Transverse colon (tissue), 4 donors: ENCODE data around the gene NAP1L4. TPM values are rescaled to one million over a fixed set of nuclear protein-coding genes. Genes with fewer than 3 reads are reported as not detected.
"Not testable (repeated sequence)": the region's sequence is repeated elsewhere in the genome, so short reads cannot be mapped to it uniquely, and the experiment has no call there.

ENCODE experiments used
- DNase-seq: peaks from one replicate; pipeline ENCODE4 v3.0.0-alpha.2; 2019
- H3K27ac ChIP-seq, 4 donors: fragments of 200-600 bp; sonication (generic); 2 replicates each; pipeline ENCODE4 v1.5.1; 2016 to 2018; ENCODE audit warnings: inconsistent platforms in 4 of 4
- H3K27me3 ChIP-seq: fragments of 200-600 bp; sonication (generic); 2 replicates; pipeline ENCODE4 v1.5.1; 2017; ENCODE audit warnings: inconsistent platforms
- H3K36me3 ChIP-seq, 4 donors: fragments of 200-600 bp; sonication (generic); 2 replicates each; pipeline ENCODE4 v1.5.1; 2017 to 2019; ENCODE audit warnings: inconsistent platforms in 4 of 4
- H3K4me1 ChIP-seq, 4 donors: fragments of 200-600 bp; sonication (generic); 2 replicates each; pipeline ENCODE4 v1.5.1; 2017 to 2020; ENCODE audit warnings: inconsistent platforms in 4 of 4
- H3K4me3 ChIP-seq, 4 donors: fragments of 200-600 bp; sonication (generic); 1 replicate in 1 of 4; 2 replicates in 3 of 4; pipeline versions ENCODE4 v1.5.1 to v1.6.1; 2017 to 2019; ENCODE audit warnings: inconsistent platforms in 4 of 4
- H3K9me3 ChIP-seq, 2 donors: fragments of 200-600 bp; sonication (generic); 2 replicates each; pipeline ENCODE4 v1.5.1; 2017 to 2019; ENCODE audit warnings: inconsistent platforms in 2 of 2
- EP300 ChIP-seq: sonication (generic); formaldehyde crosslinking; IDR thresholded peaks from one replicate; pipeline ENCODE4 v1.6.1; 2017; ENCODE audit warnings: antibody characterized with exemption, low read depth
- POLR2A ChIP-seq: fragments of 450-650 bp; IDR thresholded peaks from one replicate; pipeline ENCODE4 v1.6.1; 2016; ENCODE audit warnings: antibody characterized with exemption, mild to moderate bottlenecking, moderate library complexity
- POLR2AphosphoS5 ChIP-seq, 3 donors: sonication (generic); formaldehyde crosslinking; IDR thresholded peaks; one replicate each; pipeline ENCODE4 v1.6.1; 2016; ENCODE audit warnings: antibody characterized with exemption in 3 of 3
- WGBS, 2 donors: methylation state at CpG; one replicate each; pipeline ENCODE4 v1.1.5; 2018; ENCODE audit warnings: low coverage in 1 of 2; 5-methylcytosine and 5-hydroxymethylcytosine counted together
- in situ Hi-C, 4 donors: fragments of 200-750 bp; cut with MboI; loops; one replicate each; pipeline versions ENCODE4 v1.15.0 to v1.15.1; 2017; ENCODE audit warnings: low sequenced_read_pairs in 3 of 4, low pct_ligation_motif_present in 1 of 4, low pct_unique_long_range_greater_than_20kb in 1 of 4
- intact Hi-C: fragments of 100-400 bp; cut with DNase I; formaldehyde crosslinking; loops from one replicate; pipeline ENCODE4 v1.15.1; 2023; ENCODE audit warnings: low total_unique reads
- total RNA-seq, 4 donors: library from RNA; depleted of rRNA; stranded (reverse); fragments of >200 nt; gene quantifications; one replicate each; pipeline ENCODE4 v1.1.0, GENCODE V29; 2016
- TF ChIP-seq, protein P1 (sequence below), 5 experiments: fragments of 200-600 bp in 3 of 5; fragments of 450-650 bp in 2 of 5; sonication (generic) in 3 of 5; IDR thresholded peaks; 1 replicate in 2 of 5; 2 replicates in 3 of 5; pipeline ENCODE4 v1.5.1; 2016 to 2017; ENCODE audit warnings: antibody characterized with exemption in 5 of 5, inconsistent platforms in 3 of 5, mild to moderate bottlenecking in 2 of 5, moderate library complexity in 1 of 5

Gene NAP1L4
- total RNA-seq, 4 donors from 2014 or later = 63.6 to 140 (median 111) TPM

DNA sequence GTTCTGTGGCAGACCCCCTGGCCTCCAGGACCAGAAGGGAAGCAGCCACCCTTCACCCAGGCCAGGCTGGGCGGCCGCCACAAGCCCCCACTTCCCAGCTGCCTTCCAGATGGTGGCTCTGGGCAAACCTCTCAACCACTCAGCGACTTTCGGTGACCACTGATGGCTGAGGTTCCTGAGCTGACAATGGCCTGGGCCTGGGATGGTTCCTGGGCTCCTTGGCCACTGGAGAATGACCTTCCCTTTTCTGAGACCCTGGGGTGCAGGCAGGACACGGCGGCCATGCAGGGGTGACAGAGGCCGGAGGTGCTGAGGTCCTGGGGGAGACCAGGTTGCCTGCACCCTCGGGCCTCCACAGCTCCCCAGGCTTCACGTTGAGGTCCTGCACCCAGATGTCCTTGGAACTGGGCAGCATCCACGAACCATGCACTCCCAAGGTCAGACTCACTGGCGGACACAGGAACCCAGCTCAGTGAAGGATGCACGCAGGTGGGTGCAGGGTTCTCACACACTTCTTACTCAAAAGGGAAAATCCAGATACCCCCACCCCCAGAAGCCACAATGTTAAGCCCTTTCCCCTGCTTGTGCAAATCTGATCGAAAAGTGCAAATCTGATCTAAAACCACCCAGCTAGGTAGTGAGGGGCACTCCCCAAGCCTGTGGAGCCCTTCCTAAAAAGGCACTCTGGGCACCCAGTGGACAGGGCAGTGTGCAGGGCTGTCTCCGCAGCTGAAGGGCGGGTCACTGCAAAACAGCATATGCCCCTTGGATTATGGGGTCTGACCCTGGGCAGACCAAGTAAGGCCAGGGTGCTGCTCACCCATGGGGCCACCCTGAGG, 49.0 kb downstream of the NAP1L4 start:
- 77% methylated on average over 11 of the region's 15 CpGs; no CpG with 5 or more reads in 1 of the 2 donors for WGBS, 2 donors
- TF ChIP-seq POLR2A (no peak), POLR2AphosphoS5 (IDR thresholded peaks at IDR 0.05) (no peak), EP300 (no peak)
- TF ChIP-seq, protein P1, sequence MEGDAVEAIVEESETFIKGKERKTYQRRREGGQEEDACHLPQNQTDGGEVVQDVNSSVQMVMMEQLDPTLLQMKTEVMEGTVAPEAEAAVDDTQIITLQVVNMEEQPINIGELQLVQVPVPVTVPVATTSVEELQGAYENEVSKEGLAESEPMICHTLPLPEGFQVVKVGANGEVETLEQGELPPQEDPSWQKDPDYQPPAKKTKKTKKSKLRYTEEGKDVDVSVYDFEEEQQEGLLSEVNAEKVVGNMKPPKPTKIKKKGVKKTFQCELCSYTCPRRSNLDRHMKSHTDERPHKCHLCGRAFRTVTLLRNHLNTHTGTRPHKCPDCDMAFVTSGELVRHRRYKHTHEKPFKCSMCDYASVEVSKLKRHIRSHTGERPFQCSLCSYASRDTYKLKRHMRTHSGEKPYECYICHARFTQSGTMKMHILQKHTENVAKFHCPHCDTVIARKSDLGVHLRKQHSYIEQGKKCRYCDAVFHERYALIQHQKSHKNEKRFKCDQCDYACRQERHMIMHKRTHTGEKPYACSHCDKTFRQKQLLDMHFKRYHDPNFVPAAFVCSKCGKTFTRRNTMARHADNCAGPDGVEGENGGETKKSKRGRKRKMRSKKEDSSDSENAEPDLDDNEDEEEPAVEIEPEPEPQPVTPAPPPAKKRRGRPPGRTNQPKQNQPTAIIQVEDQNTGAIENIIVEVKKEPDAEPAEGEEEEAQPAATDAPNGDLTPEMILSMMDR (IDR thresholded peaks at IDR 0.05) = no peak
- no peaks in the 10 kb centered on the region for H3K27me3 ChIP-seq
- in situ Hi-C loops = no loop called here
- peak overlapping the region in 2 of 4 donors; percentile 6 to 74 for H3K27ac ChIP-seq
- intact Hi-C loops = no loop called here
- H3K4me3 ChIP-seq = no peak overlapping the region
- peaks cover 0 to 5% (median 0%) of the 10 kb centered on the region in 4 donors for H3K36me3 ChIP-seq
- peaks cover 15 to 48% (median 36%) of the 10 kb centered on the region in 4 donors for H3K4me1 ChIP-seq
- H3K9me3 ChIP-seq = no peaks in the 10 kb centered on the region
- DNase-seq = no peak

DNA sequence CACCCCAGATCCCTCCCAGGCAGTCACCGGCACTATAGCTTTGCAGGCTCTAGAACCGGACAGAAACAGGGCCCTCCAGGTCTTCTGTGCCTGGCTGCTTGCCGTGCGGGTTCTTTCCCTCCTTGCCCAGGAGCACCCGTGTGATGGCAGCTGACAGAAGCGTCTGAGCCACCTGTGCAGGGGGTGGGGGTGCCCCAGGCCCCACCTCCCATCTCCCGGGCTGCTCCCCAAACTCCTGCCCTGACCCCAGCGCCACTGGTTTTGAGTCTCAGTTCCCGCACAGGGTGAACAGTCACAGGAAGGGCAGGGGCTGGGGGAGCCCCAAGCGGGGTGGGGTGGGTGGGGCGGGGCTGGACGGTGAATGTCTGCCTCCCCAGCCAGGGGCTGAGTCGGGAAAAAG, 49.7 kb downstream of the NAP1L4 start:
- H3K27ac ChIP-seq = no peak overlapping the region
- intact Hi-C loops = no loop called here

DNA sequence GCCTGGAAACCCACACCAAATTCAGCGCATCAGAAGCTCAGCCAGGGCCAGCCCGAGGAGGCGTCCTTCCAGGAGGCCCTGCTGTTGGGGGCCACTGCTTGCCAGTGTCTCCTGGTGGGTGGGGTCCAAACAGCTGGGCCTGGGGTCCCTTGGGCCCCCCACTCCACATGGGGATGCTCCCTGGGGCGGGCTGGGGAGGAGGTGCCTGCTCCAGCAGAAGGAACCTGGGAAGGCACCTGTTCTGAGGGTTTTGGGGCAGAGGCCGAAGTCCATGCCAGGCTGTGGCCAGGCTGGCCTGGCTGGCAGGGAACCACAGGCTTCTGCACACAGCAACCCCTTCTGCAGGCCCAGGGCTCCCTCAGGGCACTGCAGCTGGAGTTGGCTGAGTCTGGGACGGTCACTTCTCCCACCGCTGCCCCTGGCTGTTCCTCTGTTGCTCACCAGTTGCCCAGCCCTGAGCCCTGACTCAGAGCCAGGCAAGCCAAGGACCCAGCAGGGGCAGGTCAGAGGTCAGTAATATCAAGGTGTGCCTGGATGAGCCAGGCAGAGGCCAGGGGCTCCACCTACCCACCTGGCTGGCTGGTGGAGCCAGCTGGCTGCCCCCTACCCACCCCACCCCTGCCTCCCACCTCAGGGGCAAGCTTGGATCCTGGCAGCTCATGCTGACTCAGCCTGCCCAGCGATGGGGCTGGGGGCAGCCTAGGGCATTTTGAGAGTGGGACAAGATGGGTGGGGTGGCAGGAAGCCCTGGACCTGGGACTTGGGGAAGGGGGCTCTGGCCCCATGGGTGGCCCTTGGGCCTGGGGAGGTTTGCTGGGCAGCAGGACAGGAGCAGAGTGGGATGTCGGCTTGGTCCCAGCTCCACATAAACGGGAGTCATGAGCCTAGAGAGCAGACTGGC, 51.0 kb downstream of the NAP1L4 start:
- H3K9me3 ChIP-seq = no peaks in the 10 kb centered on the region
- DNase-seq = peak; percentile 70
- peak overlapping the region; percentile 63 to 85 (median 80) for H3K27ac ChIP-seq
- intact Hi-C loops = no loop called here
- no peaks in the 10 kb centered on the region for H3K36me3 ChIP-seq
- no peak overlapping the region for H3K4me3 ChIP-seq
- in situ Hi-C loops = no loop called here
- TF ChIP-seq, protein P1 (IDR thresholded peaks at IDR 0.05) = no peak
- TF ChIP-seq POLR2AphosphoS5 (IDR thresholded peaks at IDR 0.05) (peak in 1 of 3 donors; percentile 28), EP300 (no peak), POLR2A (no peak)
- H3K27me3 ChIP-seq = no peaks in the 10 kb centered on the region
- H3K4me1 ChIP-seq = peaks cover 15 to 45% (median 36%) of the 10 kb centered on the region in 4 donors
- WGBS, 2 donors = 34% methylated on average over 5 of the region's 10 CpGs; no CpG with 5 or more reads in 1 of the 2 donors

More for the DNA sequence above, 49.7 kb downstream of the NAP1L4 start:
- Histone ChIP-seq H3K36me3 (no peaks in the 10 kb centered on the region), H3K4me3 (no peak overlapping the region), H3K9me3 (no peaks in the 10 kb centered on the region), H3K27me3 (no peaks in the 10 kb centered on the region), H3K4me1 (peaks cover 15 to 48% (median 36%) of the 10 kb centered on the region in 4 donors)
- TF ChIP-seq EP300 = no peak
- in situ Hi-C loops = no loop called here
- no peak for DNase-seq
- WGBS, 2 donors = 60 to 100% methylated on average over 1 to 13 of the region's 13 CpGs

DNA sequence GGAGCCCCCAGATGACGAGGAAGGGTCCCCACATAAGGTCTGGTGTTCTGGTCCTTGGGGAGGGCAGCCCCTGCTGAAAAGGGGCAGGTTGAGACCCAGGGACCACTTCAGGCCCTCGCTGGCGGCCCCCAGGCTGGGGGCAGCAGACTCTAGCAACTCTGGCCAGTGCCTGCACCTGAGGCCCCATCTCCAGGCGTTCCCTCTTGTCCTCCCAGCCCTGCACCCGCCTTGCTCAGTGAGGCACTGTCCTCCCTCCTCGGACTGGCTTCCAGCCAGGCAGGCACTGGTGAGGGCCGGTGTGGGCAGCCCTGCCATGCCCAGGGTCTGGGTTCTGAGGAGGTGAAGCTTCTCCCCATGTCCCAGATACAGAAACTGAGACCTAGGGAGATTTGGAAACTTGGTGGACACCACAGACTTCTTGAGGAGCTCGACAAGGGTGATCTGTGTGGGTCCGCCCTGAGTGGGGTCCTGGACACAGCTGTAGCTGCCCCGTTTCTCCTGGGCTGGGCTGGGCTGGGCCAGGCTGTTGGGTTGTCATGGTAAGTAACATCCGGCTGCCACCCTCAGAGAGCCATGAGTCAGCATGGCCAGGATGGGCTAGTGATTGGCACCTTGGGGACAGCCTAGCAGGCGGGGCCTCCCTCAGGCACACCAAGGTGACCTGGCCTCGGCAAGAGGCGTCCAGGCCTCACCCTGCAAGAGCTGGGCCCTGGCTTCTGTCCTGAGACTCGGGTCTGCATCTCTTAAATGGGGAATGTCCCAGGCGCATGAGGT, 51.8 kb downstream of the NAP1L4 start:
- in situ Hi-C loops (no loop called here), intact Hi-C loops (no loop called here)
- Histone ChIP-seq H3K36me3 (no peaks in the 10 kb centered on the region), H3K27ac (peak overlapping the region; percentile 63 to 85 (median 80)), H3K4me3 (no peak overlapping the region), H3K27me3 (no peaks in the 10 kb centered on the region), H3K9me3 (no peaks in the 10 kb centered on the region), H3K4me1 (peaks cover 15 to 37% (median 29%) of the 10 kb centered on the region in 4 donors)
- no peak for TF ChIP-seq EP300
- TF ChIP-seq, protein P1 (IDR thresholded peaks at IDR 0.05) = no peak
- peak in 1 of 3 donors; percentile 44 for TF ChIP-seq POLR2AphosphoS5 (IDR thresholded peaks at IDR 0.05)
- TF ChIP-seq POLR2A = peak; percentile 43
- WGBS, 2 donors = 41% methylated on average over 8 of the region's 16 CpGs; no CpG with 5 or more reads in 1 of the 2 donors
- DNase-seq = peak; percentile 77

DNA sequence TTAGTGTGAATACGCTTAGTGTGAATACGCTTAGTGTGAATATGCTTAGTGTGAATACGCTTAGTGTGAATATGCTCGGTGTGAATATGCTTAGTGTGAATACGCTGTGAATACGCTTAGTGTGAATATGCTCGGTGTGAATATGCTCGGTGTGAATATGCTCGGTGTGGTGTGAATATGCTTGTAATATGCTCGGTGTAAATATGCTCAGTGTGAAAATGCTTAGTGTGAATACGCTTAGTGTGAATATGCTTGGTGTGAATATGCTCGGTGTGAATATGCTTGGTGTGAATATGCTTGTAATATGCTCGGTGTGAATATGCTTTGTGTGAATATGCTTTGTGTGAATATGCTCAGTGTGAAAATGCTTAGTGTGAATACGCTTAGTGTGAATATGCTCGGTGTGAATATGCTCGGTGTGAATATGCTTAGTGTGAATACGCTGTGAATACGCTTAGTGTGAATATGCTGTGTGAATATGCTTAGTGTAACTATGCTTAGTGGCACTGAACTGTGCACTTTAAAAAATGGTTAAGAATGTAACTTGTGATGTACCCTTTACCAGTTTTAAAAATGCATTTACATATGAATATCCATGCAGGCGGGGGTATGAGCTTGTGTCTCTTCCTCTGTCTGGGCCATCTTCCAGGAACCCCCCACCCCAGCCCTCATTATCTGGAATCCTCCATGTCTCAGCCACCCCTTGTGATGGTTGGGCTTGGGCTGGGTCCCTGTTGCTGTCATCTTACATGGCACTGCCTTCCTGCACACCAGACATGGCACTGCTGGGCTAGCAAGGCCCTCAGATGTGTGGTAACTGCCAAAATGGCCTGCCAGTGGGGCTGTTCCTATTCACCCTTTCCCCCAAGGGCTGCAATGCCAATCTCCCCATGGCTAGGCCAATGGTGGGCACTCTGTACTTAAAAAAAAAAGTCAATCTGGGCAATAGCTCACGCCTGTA, 53.4 kb downstream of the NAP1L4 start:
- H3K36me3 ChIP-seq, DNase-seq, intact Hi-C loops, H3K27me3 ChIP-seq, H3K4me3 ChIP-seq, H3K9me3 ChIP-seq, H3K27ac ChIP-seq, in situ Hi-C loops: not testable (repeated sequence)
- H3K4me1 ChIP-seq = peaks cover 15 to 23% (median 20%) of the 10 kb centered on the region in 4 donors
- WGBS, 2 donors = 84 to 90% methylated on average over 17 to 20 of the region's 20 CpGs
